ENCODE measurements around the gene HEPACAM.

The HEPACAM gene

GRCh38 chr11:124884869-124885479 is 50.9 kb downstream of the HEPACAM start:
- no peak for DNase-seq (ENCODE audit: low spot score)

- no peak for DNase-seq (ENCODE audit: low spot score)
Observed at GRCh38 chr11:124884340-124884739, 51.5 kb downstream of the HEPACAM start.

GRCh38 chr11:124882339-124883071 is 53.3 kb downstream of the HEPACAM start:
- no peak for DNase-seq (ENCODE audit: low spot score)

GRCh38 chr11:124880958-124881357 is 54.9 kb downstream of the HEPACAM start:
- DNase-seq (ENCODE audit: low spot score), result no peak

- DNase-seq (ENCODE audit: low spot score), result no peak
Observed at GRCh38 chr11:124880290-124880611, 55.6 kb downstream of the HEPACAM start.

GRCh38 chr11:124879493-124880289 is 56.2 kb downstream of the HEPACAM start:
- DNase-seq (ENCODE audit: low spot score), result no peak

GRCh38 chr11:124878759-124879492 is 56.9 kb downstream of the HEPACAM start:
- DNase-seq (ENCODE audit: low spot score), result no peak

- no peak for DNase-seq (ENCODE audit: low spot score)
Observed at GRCh38 chr11:124877910-124878758, 57.7 kb downstream of the HEPACAM start.

- DNase-seq (ENCODE audit: low spot score), result no peak
Observed at GRCh38 chr11:124877631-124877909, 58.3 kb downstream of the HEPACAM start.

- no peak for DNase-seq (ENCODE audit: low spot score)
Observed at GRCh38 chr11:124876818-124877630, 58.8 kb downstream of the HEPACAM start.

GRCh38 chr11:124875943-124876817 is 59.7 kb downstream of the HEPACAM start:
- DNase-seq (ENCODE audit: low spot score), result peak; percentile 96

GRCh38 chr11:124875401-124875800 is 60.4 kb downstream of the HEPACAM start:
- no peak for DNase-seq (ENCODE audit: low spot score)

- no peak for DNase-seq (ENCODE audit: low spot score)
Observed at GRCh38 chr11:124874571-124875255, 61.1 kb downstream of the HEPACAM start.

GRCh38 chr11:124873951-124874350 is 61.9 kb downstream of the HEPACAM start:
- no peak for DNase-seq (ENCODE audit: low spot score)

GRCh38 chr11:124872741-124873140 is 63.1 kb downstream of the HEPACAM start:
- no peak for DNase-seq (ENCODE audit: low spot score)

- DNase-seq (ENCODE audit: low spot score), result no peak
Observed at GRCh38 chr11:124872280-124872679, 63.6 kb downstream of the HEPACAM start.

- no peak for DNase-seq (ENCODE audit: low spot score)
Observed at GRCh38 chr11:124870430-124870829, 65.4 kb downstream of the HEPACAM start.

GRCh38 chr11:124869856-124870387 is 65.9 kb downstream of the HEPACAM start:
- DNase-seq (ENCODE audit: low spot score), result no peak

- no peak for DNase-seq (ENCODE audit: low spot score)
Observed at GRCh38 chr11:124869331-124869730, 66.5 kb downstream of the HEPACAM start.

All from AG08396 (cell line).